Measurements from ENCODE around the gene GALNT18.

The GALNT18 gene

GRCh38 chr11:11445441-11446185, 176.2 kb downstream of the GALNT18 start:
- no peak for ATAC-seq
- no peak for TF ChIP-seq OSR1 (CRISPR knock-in tag; IDR thresholded peaks at IDR 0.05)
- TF ChIP-seq ZFP3 (CRISPR knock-in tag; IDR thresholded peaks at IDR 0.05) = no peak
- no peak for TF ChIP-seq TCF4 (CRISPR knock-in tag; IDR thresholded peaks at IDR 0.05; ENCODE audit: borderline replicate concordance)
- TF ChIP-seq, protein P1, sequence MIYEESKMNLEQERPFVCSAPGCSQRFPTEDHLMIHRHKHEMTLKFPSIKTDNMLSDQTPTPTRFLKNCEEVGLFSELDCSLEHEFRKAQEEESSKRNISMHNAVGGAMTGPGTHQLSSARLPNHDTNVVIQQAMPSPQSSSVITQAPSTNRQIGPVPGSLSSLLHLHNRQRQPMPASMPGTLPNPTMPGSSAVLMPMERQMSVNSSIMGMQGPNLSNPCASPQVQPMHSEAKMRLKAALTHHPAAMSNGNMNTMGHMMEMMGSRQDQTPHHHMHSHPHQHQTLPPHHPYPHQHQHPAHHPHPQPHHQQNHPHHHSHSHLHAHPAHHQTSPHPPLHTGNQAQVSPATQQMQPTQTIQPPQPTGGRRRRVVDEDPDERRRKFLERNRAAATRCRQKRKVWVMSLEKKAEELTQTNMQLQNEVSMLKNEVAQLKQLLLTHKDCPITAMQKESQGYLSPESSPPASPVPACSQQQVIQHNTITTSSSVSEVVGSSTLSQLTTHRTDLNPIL (CRISPR knock-in tag; IDR thresholded peaks at IDR 0.05; ENCODE audit: low read depth) = no peak

DNA sequence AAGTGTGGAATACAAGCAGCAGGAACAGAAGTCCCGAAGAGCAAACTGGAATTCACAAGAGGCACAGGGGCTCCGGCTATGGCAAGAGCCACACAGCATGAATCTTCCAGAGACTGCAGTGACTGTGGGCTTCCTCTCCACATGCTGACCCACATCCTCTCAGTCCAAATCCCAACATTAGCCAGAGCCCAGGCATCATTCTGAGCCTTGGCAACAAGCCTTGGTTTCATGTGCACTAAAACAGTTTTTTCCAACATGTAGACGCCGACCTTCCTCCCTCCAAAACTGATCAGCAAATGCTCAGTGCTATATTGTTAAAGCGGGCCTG, 177.0 kb downstream of the GALNT18 start:
- TF ChIP-seq TOX (CRISPR knock-in tag; IDR thresholded peaks at IDR 0.05; ENCODE audit: borderline replicate concordance) = no peak
- TF ChIP-seq ZNF70 (CRISPR knock-in tag; IDR thresholded peaks at IDR 0.05) = no peak
- TF ChIP-seq ARNTL (CRISPR knock-in tag; IDR thresholded peaks at IDR 0.05; ENCODE audit: borderline replicate concordance, low read depth) = no peak
- no peak for TF ChIP-seq ZNF8 (CRISPR knock-in tag; IDR thresholded peaks at IDR 0.05)
- TF ChIP-seq ISL1 (CRISPR knock-in tag; IDR thresholded peaks at IDR 0.05) = no peak
- TF ChIP-seq SNAI2 (CRISPR knock-in tag; IDR thresholded peaks at IDR 0.05) = no peak
- TF ChIP-seq ESRRG (CRISPR knock-in tag; IDR thresholded peaks at IDR 0.05) = no peak
- TF ChIP-seq GLIS3 (CRISPR knock-in tag; IDR thresholded peaks at IDR 0.05) = no peak
- no peak for TF ChIP-seq ZFP30 (CRISPR knock-in tag; IDR thresholded peaks at IDR 0.05)
- TF ChIP-seq PPARA (CRISPR knock-in tag; IDR thresholded peaks at IDR 0.05; ENCODE audit: borderline replicate concordance) = no peak
- no peak for ATAC-seq

GRCh38 chr11:11444027-11444803, 177.6 kb downstream of the GALNT18 start:
- no peak for TF ChIP-seq RARB (CRISPR knock-in tag; IDR thresholded peaks at IDR 0.05)
- no peak for TF ChIP-seq ISL1 (CRISPR knock-in tag; IDR thresholded peaks at IDR 0.05)
- no peak for TF ChIP-seq TCF4 (CRISPR knock-in tag; IDR thresholded peaks at IDR 0.05; ENCODE audit: borderline replicate concordance)
- TF ChIP-seq, protein P2, sequence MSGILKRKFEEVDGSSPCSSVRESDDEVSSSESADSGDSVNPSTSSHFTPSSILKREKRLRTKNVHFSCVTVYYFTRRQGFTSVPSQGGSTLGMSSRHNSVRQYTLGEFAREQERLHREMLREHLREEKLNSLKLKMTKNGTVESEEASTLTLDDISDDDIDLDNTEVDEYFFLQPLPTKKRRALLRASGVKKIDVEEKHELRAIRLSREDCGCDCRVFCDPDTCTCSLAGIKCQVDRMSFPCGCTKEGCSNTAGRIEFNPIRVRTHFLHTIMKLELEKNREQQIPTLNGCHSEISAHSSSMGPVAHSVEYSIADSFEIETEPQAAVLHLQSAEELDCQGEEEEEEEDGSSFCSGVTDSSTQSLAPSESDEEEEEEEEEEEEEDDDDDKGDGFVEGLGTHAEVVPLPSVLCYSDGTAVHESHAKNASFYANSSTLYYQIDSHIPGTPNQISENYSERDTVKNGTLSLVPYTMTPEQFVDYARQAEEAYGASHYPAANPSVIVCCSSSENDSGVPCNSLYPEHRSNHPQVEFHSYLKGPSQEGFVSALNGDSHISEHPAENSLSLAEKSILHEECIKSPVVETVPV (CRISPR knock-in tag; IDR thresholded peaks at IDR 0.05) = no peak
- no peak for TF ChIP-seq ZFP30 (CRISPR knock-in tag; IDR thresholded peaks at IDR 0.05)
- TF ChIP-seq ARNTL (CRISPR knock-in tag; IDR thresholded peaks at IDR 0.05; ENCODE audit: borderline replicate concordance, low read depth) = no peak

GRCh38 chr11:11442791-11443190, 179.0 kb downstream of the GALNT18 start:
- ATAC-seq = no peak

More at GRCh38 chr11:11444027-11444803, 177.6 kb downstream of the GALNT18 start:
- ATAC-seq = no peak

GRCh38 chr11:11441516-11441915, 180.3 kb downstream of the GALNT18 start:
- TF ChIP-seq ZC3H10 (CRISPR knock-in tag; IDR thresholded peaks at IDR 0.05) (no peak), ZFP3 (CRISPR knock-in tag; IDR thresholded peaks at IDR 0.05) (no peak), TOX (CRISPR knock-in tag; IDR thresholded peaks at IDR 0.05; ENCODE audit: borderline replicate concordance) (no peak), PATZ1 (CRISPR knock-in tag; IDR thresholded peaks at IDR 0.05; ENCODE audit: borderline replicate concordance) (no peak), PPARA (CRISPR knock-in tag; IDR thresholded peaks at IDR 0.05; ENCODE audit: borderline replicate concordance) (no peak), ESRRG (CRISPR knock-in tag; IDR thresholded peaks at IDR 0.05) (no peak), ISL1 (CRISPR knock-in tag; IDR thresholded peaks at IDR 0.05) (no peak)
- TF ChIP-seq, protein P2 (CRISPR knock-in tag; IDR thresholded peaks at IDR 0.05) = no peak
- no peak for ATAC-seq

More at GRCh38 chr11:11442791-11443190, 179.0 kb downstream of the GALNT18 start:
- TF ChIP-seq RARB (CRISPR knock-in tag; IDR thresholded peaks at IDR 0.05) (no peak), ARNTL (CRISPR knock-in tag; IDR thresholded peaks at IDR 0.05; ENCODE audit: borderline replicate concordance, low read depth) (no peak), POU6F1 (CRISPR knock-in tag; IDR thresholded peaks at IDR 0.05; ENCODE audit: borderline replicate concordance, low read depth) (no peak)

All from SK-N-SH treated with all-trans-retinoic acid at 6 μM for 48 hours (cell line).